ENCODE measurements around the gene CD200R1. TPM values are rescaled to one million over a fixed set of nuclear protein-coding genes. Genes with fewer than 3 reads are reported as not detected.

Gene CD200R1
- total and polyA plus RNA-seq, 2 of the 8 experiments (the other 6 are each of a cell fraction or from before 2014, with no cell fraction given): 0.02 TPM; not detected in 1

DNA sequence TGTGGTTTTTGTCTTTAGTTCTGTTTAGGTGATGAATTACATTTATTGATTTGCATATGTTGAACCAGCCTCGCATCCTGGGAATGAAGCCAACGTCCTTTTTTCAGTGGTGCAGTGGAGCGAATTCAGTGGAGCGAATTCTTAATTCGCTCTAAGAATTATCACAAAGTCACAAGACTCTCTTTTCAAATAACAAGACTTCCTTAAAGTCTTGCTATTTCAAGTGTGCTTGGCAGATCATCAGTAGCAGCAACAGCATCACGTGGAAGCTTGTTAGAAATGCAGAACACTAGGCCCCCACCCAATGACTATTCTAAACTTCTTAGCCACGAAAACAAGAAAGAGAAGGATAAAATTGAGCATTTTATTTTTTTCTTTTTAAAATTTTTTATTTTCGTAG lies 70.1 kb downstream of the CD200R1 start:
- DNase-seq (ENCODE audit: low read depth in 1 of 2, low spot score in 2 of 2): no peak
- no peak overlapping the region for H4K8ac ChIP-seq (ENCODE audit: extremely low read depth, insufficient read depth, low read length)
- no peaks in the 10 kb centered on the region for H3K4me1 ChIP-seq (replicated peaks in 1 of 4; ENCODE audit: control insufficient read depth in 3 of 4, insufficient read depth in 4 of 4, low read length in 3 of 4)
- TF ChIP-seq POU5F1 (IDR thresholded peaks at IDR 0.05; ENCODE audit: low read depth, low read length) (no peak), NRF1 (IDR thresholded peaks at IDR 0.05; ENCODE audit: low read depth, low read length) (no peak), HDAC2 (IDR thresholded peaks at IDR 0.05; ENCODE audit: borderline replicate concordance in 1 of 2, low read depth in 2 of 2, low read length in 2 of 2) (no peak), GTF2F1 (IDR thresholded peaks at IDR 0.05; ENCODE audit: borderline replicate concordance, low read depth, low read length) (no peak), JUN (IDR thresholded peaks at IDR 0.05; ENCODE audit: low read depth, low read length) (no peak), RXRA (IDR thresholded peaks at IDR 0.05; ENCODE audit: insufficient read depth, low read depth, low read length) (no peak), SAP30 (IDR thresholded peaks at IDR 0.05; ENCODE audit: insufficient read depth, insufficient replicate concordance, low read length) (no peak), ZNF274 (IDR thresholded peaks at IDR 0.05; ENCODE audit: borderline replicate concordance, extremely low read depth, low read length) (no peak)
- no peak overlapping the region for H2AK5ac ChIP-seq (ENCODE audit: low read depth, low read length)
- H3K23me2 ChIP-seq (ENCODE audit: low read depth, low read length): no peaks in the 10 kb centered on the region
- ChIA-PET POLR2A (ENCODE audit: partially characterized antibody) (no interaction called here), CTCF (ENCODE audit: partially characterized antibody) (no interaction called here)
- H3K14ac ChIP-seq (ENCODE audit: insufficient read length): no peak overlapping the region
- no peaks in the 10 kb centered on the region for H3K27me3 ChIP-seq (replicated peaks in 1 of 4; ENCODE audit: control insufficient read depth in 3 of 4, extremely low read depth in 1 of 4, insufficient read depth in 3 of 4, low read length in 3 of 4)
- H2AFZ ChIP-seq (ENCODE audit: low read length): no peak overlapping the region
- H2BK120ac ChIP-seq (replicated peaks; ENCODE audit: low read depth, low read length): no peak overlapping the region
- no peak overlapping the region for H2BK15ac ChIP-seq (ENCODE audit: low read length)
- no peak overlapping the region for H3K9ac ChIP-seq (replicated peaks in 1 of 4; ENCODE audit: extremely low read depth in 1 of 4, low read depth in 3 of 4, low read length in 3 of 4)
- no peak overlapping the region for H3K27ac ChIP-seq (ENCODE audit: low read depth, low read length)
- no peaks in the 10 kb centered on the region for H3K36me3 ChIP-seq (ENCODE audit: control insufficient read depth in 2 of 4, insufficient read depth in 4 of 4, low read length in 3 of 4)
- no peak overlapping the region for H2BK12ac ChIP-seq (ENCODE audit: low read depth, low read length)
- no peak overlapping the region for H2BK5ac ChIP-seq (ENCODE audit: low read depth, low read length)
- FAIRE-seq: no peak
- no peak overlapping the region for H3K4me3 ChIP-seq (ENCODE audit: extremely low read depth in 1 of 4, insufficient read depth in 2 of 4, low read depth in 3 of 4, low read length in 4 of 4)
- H3K4me2 ChIP-seq (ENCODE audit: insufficient read depth in 1 of 2, low read depth in 2 of 2, low read length in 2 of 2): no peak overlapping the region
- H4K91ac ChIP-seq (replicated peaks; ENCODE audit: insufficient read length, low read length): no peak overlapping the region
- WGBS, 2 experiments (ENCODE audit: extremely low coverage in 1 of 2, insufficient coverage in 1 of 2, insufficient read length in 1 of 2, insufficient replicate concordance in 2 of 2, low coverage in 1 of 2, low lambda C conversion rate in 2 of 2, missing lambda C conversion rate in 1 of 2): 88% methylated on average over 8 of the region's 8 CpGs; no CpG with 5 or more reads in 1 of the 2 experiments
- H3K23ac ChIP-seq (ENCODE audit: insufficient read length): no peak overlapping the region
- no peaks in the 10 kb centered on the region for H3K79me1 ChIP-seq (ENCODE audit: low read depth, low read length)
- H3K79me2 ChIP-seq (ENCODE audit: control insufficient read depth in 1 of 2, insufficient read depth in 2 of 2, low read length in 2 of 2): no peaks in the 10 kb centered on the region
- peaks cover 0 to 2% of the 10 kb centered on the region in 2 experiments; a peak in 1 of 4 replicates for H3K9me3 ChIP-seq (ENCODE audit: insufficient read depth in 2 of 2, low read depth in 1 of 2, low read length in 1 of 2)
- no peak overlapping the region for H3K18ac ChIP-seq (ENCODE audit: extremely low read depth, low read length)
- H4K20me1 ChIP-seq (replicated peaks in 1 of 2; ENCODE audit: control insufficient read depth in 1 of 2, insufficient read depth in 2 of 2, low read length in 2 of 2): no peaks in the 10 kb centered on the region
- H3K56ac ChIP-seq (replicated peaks; ENCODE audit: insufficient read length, low read depth, low read length): no peak overlapping the region
- H4K5ac ChIP-seq (ENCODE audit: insufficient read length, low read depth, low read length): no peak overlapping the region
- no peak overlapping the region for H2BK20ac ChIP-seq (ENCODE audit: low read length)
- H3K4ac ChIP-seq (replicated peaks; ENCODE audit: insufficient read length, low read depth, low read length): no peak overlapping the region
